ENCODE results near the gene AQP5.

Gene AQP5

GRCh38 chr12:49930515-49931288 lies 31.0 kb upstream of the AQP5 start:
- no peaks in the 10 kb centered on the region for H3K4me1 ChIP-seq
- no peak for DNase-seq

GRCh38 chr12:49932023-49932422 lies 29.6 kb upstream of the AQP5 start:
- H3K4me3 ChIP-seq (ENCODE audit: low read depth, low read length), result no peak overlapping the region
- no peaks in the 10 kb centered on the region for H3K9me3 ChIP-seq
- no peaks in the 10 kb centered on the region for H3K4me1 ChIP-seq
- H3K27me3 ChIP-seq, result no peaks in the 10 kb centered on the region
- no peak for DNase-seq
- no peaks in the 10 kb centered on the region; the same call in 1 of the 2 replicates for H3K36me3 ChIP-seq
- TF ChIP-seq CTCF (IDR thresholded peaks at IDR 0.05; ENCODE audit: low read depth, low read length), result no peak

More at GRCh38 chr12:49930515-49931288, 31.0 kb upstream of the AQP5 start:
- no peaks in the 10 kb centered on the region; the same call in 1 of the 2 replicates for H3K36me3 ChIP-seq
- TF ChIP-seq CTCF (IDR thresholded peaks at IDR 0.05; ENCODE audit: low read depth, low read length), result no peak
- no peak overlapping the region for H3K4me3 ChIP-seq (ENCODE audit: low read depth, low read length)
- no peaks in the 10 kb centered on the region for H3K9me3 ChIP-seq
- H3K27me3 ChIP-seq, result no peaks in the 10 kb centered on the region

- H3K4me3 ChIP-seq (ENCODE audit: low read depth, low read length), result no peak overlapping the region
- no peak for DNase-seq
- peaks cover 3% of the 10 kb centered on the region for H3K4me1 ChIP-seq
- TF ChIP-seq CTCF (IDR thresholded peaks at IDR 0.05; ENCODE audit: low read depth, low read length), result no peak
- no peaks in the 10 kb centered on the region for H3K9me3 ChIP-seq
- H3K36me3 ChIP-seq, result no peaks in the 10 kb centered on the region; the same call in 1 of the 2 replicates
- H3K27me3 ChIP-seq, result no peaks in the 10 kb centered on the region
These were observed 29.0 kb upstream of the AQP5 start for GRCh38 chr12:49932533-49933130.

- Histone ChIP-seq H3K4me3 (ENCODE audit: low read depth, low read length) (no peak overlapping the region), H3K4me1 (peaks cover 11% of the 10 kb centered on the region), H3K27me3 (no peaks in the 10 kb centered on the region), H3K36me3 (no peaks in the 10 kb centered on the region; the same call in 1 of the 2 replicates), H3K9me3 (no peaks in the 10 kb centered on the region)
- DNase-seq, result no peak
- no peak for TF ChIP-seq CTCF (IDR thresholded peaks at IDR 0.05; ENCODE audit: low read depth, low read length)
These were observed 27.9 kb upstream of the AQP5 start for GRCh38 chr12:49933796-49934195.

GRCh38 chr12:49934505-49934904 lies 27.2 kb upstream of the AQP5 start:
- Histone ChIP-seq H3K27me3 (no peaks in the 10 kb centered on the region), H3K4me1 (peaks cover 11% of the 10 kb centered on the region), H3K9me3 (no peaks in the 10 kb centered on the region), H3K4me3 (ENCODE audit: low read depth, low read length) (no peak overlapping the region), H3K36me3 (no peaks in the 10 kb centered on the region; the same call in 1 of the 2 replicates)
- no peak for TF ChIP-seq CTCF (IDR thresholded peaks at IDR 0.05; ENCODE audit: low read depth, low read length)
- no peak for DNase-seq

GRCh38 chr12:49936925-49937324 lies 24.7 kb upstream of the AQP5 start:
- no peaks in the 10 kb centered on the region for H3K36me3 ChIP-seq

More at GRCh38 chr12:49936925-49937324, 24.7 kb upstream of the AQP5 start:
- Histone ChIP-seq H3K4me3 (ENCODE audit: low read depth, low read length) (no peak overlapping the region), H3K4me1 (peaks cover 11% of the 10 kb centered on the region), H3K9me3 (no peaks in the 10 kb centered on the region), H3K27me3 (no peaks in the 10 kb centered on the region)
- no peak for DNase-seq
- TF ChIP-seq CTCF (IDR thresholded peaks at IDR 0.05; ENCODE audit: low read depth, low read length), result no peak
